Mucosa of descending colon (tissue), 3 donors: ENCODE data around the gene CFAP61. TPM values are rescaled to one million over a fixed set of nuclear protein-coding genes. Genes with fewer than 3 reads are reported as not detected.

Experiments
- ATAC-seq: fragments of 200-7000 bp; cut with Tn5 transposase; one replicate; pipeline ENCODE4 v1.9.1; 2020; ENCODE audit warnings: mild to moderate bottlenecking, moderate library complexity
- DNase-seq, 3 donors: peaks; one replicate each; pipeline ENCODE4 v3.0.0-alpha.2; 2020
- H3K36me3 ChIP-seq: fragments of 200-600 bp; one replicate; pipeline ENCODE4 v1.8.0; 2021; ENCODE audit warnings: low read depth, mild to moderate bottlenecking
- H3K4me1 ChIP-seq: fragments of 200-600 bp; one replicate; pipeline ENCODE4 v1.8.0; 2021; ENCODE audit warnings: low read depth, mild to moderate bottlenecking
- H3K4me3 ChIP-seq: fragments of 200-600 bp; one replicate; pipeline ENCODE4 v1.8.0; 2021; ENCODE audit warnings: mild to moderate bottlenecking
- H3K9me3 ChIP-seq: fragments of 200-600 bp; one replicate; pipeline ENCODE4 v1.8.0; 2021; ENCODE audit warnings: mild to moderate bottlenecking
- CTCF ChIP-seq: fragments of 200-600 bp; IDR thresholded peaks from one replicate; pipeline ENCODE4 v1.8.0; 2022; ENCODE audit warnings: antibody characterized with exemption, mild to moderate bottlenecking
- intact Hi-C, 2 donors: fragments of 100-400 bp; cut with DNase I in 1 of 2; cut with micrococcal nuclease in 1 of 2; formaldehyde crosslinking; loops; one replicate each; pipeline versions ENCODE4 v1.11.0 to v1.11.1; 2022; cut with DNase I, micrococcal nuclease
- total RNA-seq, 3 donors: library from RNA; stranded (reverse); fragmentation: NEBNext Ultra II Directional in 2 of 3; extraction: Animal tissue kit (Norgen Biotek cat#: 25700) in 2 of 3; gene quantifications; one replicate each; pipeline versions ENCODE4 v1.2.1 to v1.2.4, GENCODE V29; 2021 to 2023
- donor health status: DM: no; HTN: no; CAD: no; lungs with moderate emphysema.
- donor health status: DM: no; HTN: no; CAD: no.
- donor health status: DM: no; HTN: yes; CAD: no.

The CFAP61 gene
- total RNA-seq, 3 donors from 2014 or later = 0.35 to 0.79 TPM; not detected in 1

GRCh38 chr20:20018366-20018765 lies 34.0 kb upstream of the CFAP61 start:
- Histone ChIP-seq H3K4me1 (peaks cover 20% of the 10 kb centered on the region), H3K36me3 (no peaks in the 10 kb centered on the region), H3K9me3 (no peaks in the 10 kb centered on the region), H3K4me3 (no peak overlapping the region)
- ATAC-seq (no peak), DNase-seq (no peak)
- no peak for TF ChIP-seq CTCF
- intact Hi-C loops = no loop called here

GRCh38 chr20:20019123-20019522 lies 33.2 kb upstream of the CFAP61 start:
- Histone ChIP-seq H3K4me1 (peaks cover 20% of the 10 kb centered on the region), H3K9me3 (no peaks in the 10 kb centered on the region), H3K36me3 (no peaks in the 10 kb centered on the region), H3K4me3 (no peak overlapping the region)
- TF ChIP-seq CTCF = no peak
- DNase-seq = no peak
- ATAC-seq = no peak
- intact Hi-C loops = no loop called here

GRCh38 chr20:20020908-20021307 lies 31.4 kb upstream of the CFAP61 start:
- intact Hi-C loops = no loop called here
- Histone ChIP-seq H3K4me3 (no peak overlapping the region), H3K4me1 (peaks cover 17% of the 10 kb centered on the region), H3K9me3 (no peaks in the 10 kb centered on the region), H3K36me3 (no peaks in the 10 kb centered on the region)
- DNase-seq (no peak), ATAC-seq (no peak)
- no peak for TF ChIP-seq CTCF

- peaks cover 17% of the 10 kb centered on the region for H3K4me1 ChIP-seq
These were observed 30.5 kb upstream of the CFAP61 start for GRCh38 chr20:20021835-20022234.

GRCh38 chr20:20022498-20022897 lies 29.8 kb upstream of the CFAP61 start:
- TF ChIP-seq CTCF = no peak
- DNase-seq = no peak
- intact Hi-C loops = no loop called here

More at GRCh38 chr20:20021835-20022234, 30.5 kb upstream of the CFAP61 start:
- no peak for DNase-seq
- no peaks in the 10 kb centered on the region for H3K9me3 ChIP-seq
- ATAC-seq = no peak
- TF ChIP-seq CTCF = no peak
- intact Hi-C loops = no loop called here
- H3K36me3 ChIP-seq = no peaks in the 10 kb centered on the region
- no peak overlapping the region for H3K4me3 ChIP-seq

GRCh38 chr20:20023395-20023794 lies 28.9 kb upstream of the CFAP61 start:
- intact Hi-C loops = no loop called here
- TF ChIP-seq CTCF = no peak
- no peaks in the 10 kb centered on the region for H3K36me3 ChIP-seq
- no peak overlapping the region for H3K4me3 ChIP-seq
- peaks cover 8% of the 10 kb centered on the region for H3K4me1 ChIP-seq
- no peak for ATAC-seq
- H3K9me3 ChIP-seq = no peaks in the 10 kb centered on the region
- DNase-seq = no peak

More at GRCh38 chr20:20022498-20022897, 29.8 kb upstream of the CFAP61 start:
- Histone ChIP-seq H3K4me1 (peaks cover 17% of the 10 kb centered on the region), H3K4me3 (no peak overlapping the region), H3K9me3 (no peaks in the 10 kb centered on the region), H3K36me3 (no peaks in the 10 kb centered on the region)
- ATAC-seq = no peak
